Activated naive CD8-positive, alpha-beta T cell treated with anti-CD3 and anti-CD28 coated beads, Interleukin-2, amount 10 ng/mL, durations not matched to agents 7 days and 5 days (primary cell): Measurements from ENCODE around the gene SPDYE3. TPM values are rescaled to one million over a fixed set of nuclear protein-coding genes. Genes with fewer than 3 reads are reported as not detected.

Experiments
- total RNA-seq, 2 experiments: library from RNA; stranded (reverse); gene quantifications; one replicate each; pipeline ENCODE4 v1.2.3, GENCODE V29; 2021

SPDYE3 gene
- total RNA-seq, 2 experiments from 2014 or later, result not detected

Other genes starting within 250 kb of the SPDYE3 start
- gene ZNF3, start 226.0 kb upstream of the SPDYE3 start, total RNA-seq, result 10 to 100 TPM; 28.0 to 32.6 TPM
- gene COPS6, start 218.7 kb upstream of the SPDYE3 start, total RNA-seq, result 10 to 100 TPM; 72.4 to 76.7 TPM
- gene MCM7, start 206.3 kb upstream of the SPDYE3 start, total RNA-seq, result 100 to 1,000 TPM; 278 to 307 TPM
- gene AP4M1, start 206.1 kb upstream of the SPDYE3 start, total RNA-seq, result 10 to 100 TPM; 15.0 to 16.5 TPM
- 10 to 100 TPM; 63.7 to 65.9 TPM for gene TAF6, start 188.3 kb upstream of the SPDYE3 start, total RNA-seq
- gene CNPY4, start 188.1 kb upstream of the SPDYE3 start, total RNA-seq, result 10 to 100 TPM; 52.4 to 58.3 TPM
- 1 to 10 TPM; 4.8 to 6.5 TPM for gene MBLAC1, start 180.7 kb upstream of the SPDYE3 start, total RNA-seq
- 100 to 1,000 TPM; 170 to 175 TPM for gene LAMTOR4, start 158.8 kb upstream of the SPDYE3 start, total RNA-seq
- 10 to 100 TPM; 52.0 to 58.4 TPM for gene TRAPPC14, start 149.0 kb upstream of the SPDYE3 start, total RNA-seq
- 1 to 10 TPM; 6.7 to 6.9 TPM for gene GAL3ST4, start 139.1 kb upstream of the SPDYE3 start, total RNA-seq
- gene GPC2, start 130.3 kb upstream of the SPDYE3 start, total RNA-seq, result 10 to 100 TPM; 12.6 to 13.0 TPM
- 10 to 100 TPM; 31.1 to 38.8 TPM for gene STAG3, start 129.8 kb upstream of the SPDYE3 start, total RNA-seq
- 10 to 100 TPM; 86.1 to 86.2 TPM for gene PVRIG, start 87.8 kb upstream of the SPDYE3 start, total RNA-seq
- gene PILRB, start 50.4 kb downstream of the SPDYE3 start, total RNA-seq, result 10 to 100 TPM; 91.3 to 96.4 TPM
- gene PILRA, start 65.8 kb downstream of the SPDYE3 start, total RNA-seq, result 1 to 10 TPM; 4.1 to 5.1 TPM
- gene ZCWPW1, start 121.0 kb downstream of the SPDYE3 start, total RNA-seq, result 1 to 10 TPM; 6.2 to 6.5 TPM
- 10 to 100 TPM; 48.5 to 49.0 TPM for gene MEPCE, start 122.1 kb downstream of the SPDYE3 start, total RNA-seq
- gene PPP1R35, start 128.8 kb downstream of the SPDYE3 start, total RNA-seq, result 10 to 100 TPM; 84.4 to 93.6 TPM
- gene SPACDR, start 156.6 kb downstream of the SPDYE3 start, total RNA-seq, result 1 to 10 TPM; 3.5 to 5.9 TPM
- gene TSC22D4, start 171.5 kb downstream of the SPDYE3 start, total RNA-seq, result 100 to 1,000 TPM; 157 to 159 TPM
- gene NYAP1, start 176.2 kb downstream of the SPDYE3 start, total RNA-seq, result under 1 TPM; 0.42 to 0.54 TPM
- gene AGFG2, start 231.5 kb downstream of the SPDYE3 start, total RNA-seq, result 10 to 100 TPM; 51.6 to 54.7 TPM